CD4-positive, alpha-beta T cell treated with Interleukin-4 for 4 hours (primary cell): Measurements from ENCODE around the gene ACACB.

Source experiments
- DNase-seq: peaks from one replicate; pipeline ENCODE4 v3.0.0-alpha.2; 2020

ACACB gene

GRCh38 chr12:109258607-109259544 lies 142.5 kb downstream of the ACACB start:
- DNase-seq, result no peak

GRCh38 chr12:109259545-109259895 lies 143.1 kb downstream of the ACACB start:
- no peak for DNase-seq

- DNase-seq, result no peak
Measured at GRCh38 chr12:109261087-109261486, 144.7 kb downstream of the ACACB start.

- DNase-seq, result no peak
Measured at GRCh38 chr12:109261939-109262338, 145.6 kb downstream of the ACACB start.

- DNase-seq, result no peak
Measured at GRCh38 chr12:109263439-109263838, 147.1 kb downstream of the ACACB start.

GRCh38 chr12:109264095-109264942 lies 147.9 kb downstream of the ACACB start:
- peak; percentile 12 for DNase-seq

GRCh38 chr12:109264943-109265650 lies 148.7 kb downstream of the ACACB start:
- no peak for DNase-seq

GRCh38 chr12:109266106-109266879 lies 149.9 kb downstream of the ACACB start:
- no peak for DNase-seq

- DNase-seq, result no peak
Measured at GRCh38 chr12:109267361-109267760, 151.0 kb downstream of the ACACB start.

GRCh38 chr12:109268896-109269295 lies 152.5 kb downstream of the ACACB start:
- DNase-seq, result no peak

GRCh38 chr12:109269428-109269827 lies 153.0 kb downstream of the ACACB start:
- no peak for DNase-seq

GRCh38 chr12:109270494-109270893 lies 154.1 kb downstream of the ACACB start:
- no peak for DNase-seq

- no peak for DNase-seq
Measured at GRCh38 chr12:109271418-109271817, 155.0 kb downstream of the ACACB start.

- DNase-seq, result no peak
Measured at GRCh38 chr12:109273354-109273753, 157.0 kb downstream of the ACACB start.

- no peak for DNase-seq
Measured at GRCh38 chr12:109274381-109274780, 158.0 kb downstream of the ACACB start.

GRCh38 chr12:109275173-109275572 lies 158.8 kb downstream of the ACACB start:
- DNase-seq, result no peak

- DNase-seq, result no peak
Measured at GRCh38 chr12:109276160-109276559, 159.8 kb downstream of the ACACB start.

- DNase-seq, result no peak
Measured at GRCh38 chr12:109277255-109277898, 161.0 kb downstream of the ACACB start.

- DNase-seq, result no peak
Measured at GRCh38 chr12:109277899-109278762, 161.7 kb downstream of the ACACB start.

GRCh38 chr12:109278912-109279311 lies 162.5 kb downstream of the ACACB start:
- no peak for DNase-seq

- no peak for DNase-seq
Measured at GRCh38 chr12:109279525-109279924, 163.1 kb downstream of the ACACB start.
